Endodermal cell (in vitro differentiated cells): ENCODE measurements around the gene AKAP8. TPM values are rescaled to one million over a fixed set of nuclear protein-coding genes. Genes with fewer than 3 reads are reported as not detected.

ENCODE experiments used
- DNase-seq: peaks from one replicate; pipeline ENCODE4 v3.0.0-alpha.2; 2017
- H3K27ac ChIP-seq: 2 replicates; pipeline ENCODE4 v1.5.1; 2013; ENCODE audit warnings: mild to moderate bottlenecking, low read depth, low read length, moderate library complexity
- H3K27me3 ChIP-seq: 2 replicates; pipeline ENCODE4 v1.6.1; 2013; ENCODE audit warnings: mild to moderate bottlenecking, low read length, moderate library complexity; ENCODE audit not compliant: insufficient read depth, control insufficient read depth, poor library complexity, severe bottlenecking
- H3K36me3 ChIP-seq: 2 replicates; pipeline ENCODE4 v1.7.0; 2013; ENCODE audit warnings: mild to moderate bottlenecking, low read length, moderate library complexity; ENCODE audit not compliant: control insufficient read depth, insufficient read depth
- H3K4me1 ChIP-seq: one replicate; pipeline ENCODE4 v1.7.0; 2013; ENCODE audit warnings: low read length; ENCODE audit not compliant: control insufficient read depth, insufficient read depth
- H3K4me3 ChIP-seq: 2 replicates; pipeline ENCODE4 v1.5.1; 2013; ENCODE audit warnings: mild to moderate bottlenecking, low read length, moderate library complexity
- H3K9ac ChIP-seq: 2 replicates; pipeline ENCODE4 v1.6.1; 2013; ENCODE audit warnings: mild to moderate bottlenecking, low read length, moderate library complexity; ENCODE audit not compliant: poor library complexity, severe bottlenecking; ENCODE audit errors: extremely low read depth
- H3K9me3 ChIP-seq: 2 replicates; pipeline ENCODE4 v1.6.1; 2013; ENCODE audit warnings: mild to moderate bottlenecking, low read length, moderate library complexity; ENCODE audit not compliant: control insufficient read depth
- H3K27ac Mint-ChIP-seq: 2 replicates; pipeline ENCODE4 v1.8.0; 2020; ENCODE audit warnings: mixed read lengths
- H3K27me3 Mint-ChIP-seq: 2 replicates; pipeline ENCODE4 v1.8.0; 2021; ENCODE audit warnings: mild to moderate bottlenecking, mixed read lengths; ENCODE audit not compliant: insufficient read depth
- H3K36me3 Mint-ChIP-seq: 2 replicates; pipeline ENCODE4 v1.8.0; 2020; ENCODE audit warnings: low read depth, mixed read lengths
- H3K4me1 Mint-ChIP-seq: 2 replicates; pipeline ENCODE4 v1.8.0; 2020; ENCODE audit warnings: mixed read lengths
- H3K4me3 Mint-ChIP-seq: 2 replicates; pipeline ENCODE4 v1.8.0; 2020; ENCODE audit warnings: mild to moderate bottlenecking, moderate library complexity, mixed read lengths
- H3K9me3 Mint-ChIP-seq: 2 replicates; pipeline ENCODE4 v1.8.0; 2020; ENCODE audit warnings: mild to moderate bottlenecking, mixed read lengths
- WGBS, 2 experiments: methylation state at CpG; one replicate each; pipeline versions ENCODE4 v1.1.5 to v1.1.7; 2013; ENCODE audit warnings: missing lambda C conversion rate in 2 of 2, mixed read lengths in 1 of 2; ENCODE audit not compliant: insufficient coverage in 1 of 2, insufficient read length in 1 of 2; 5-methylcytosine and 5-hydroxymethylcytosine counted together
- total RNA-seq, 2 donors: library from RNA; stranded (reverse); fragmentation: NEBNext Ultra II Directional in 1 of 2; extraction: Animal tissue kit (Norgen Biotek cat#: 25700) in 1 of 2; gene quantifications; 2 replicates in 1 of 2; 3 replicates in 1 of 2; pipeline ENCODE4 v1.2.1, GENCODE V29; 2021
- TF ChIP-seq, protein P1 (sequence below): fragments of 200-600 bp; sonication (generic); conservative IDR thresholded peaks from 2 replicates; pipeline ENCODE4 v1.5.0; 2021; ENCODE audit warnings: antibody characterized with exemption, mild to moderate bottlenecking

Gene AKAP8
- total RNA-seq, 2 donors from 2014 or later = 34.9 to 39.6 TPM

- Mint-ChIP-seq H3K4me1 (no peaks in the 10 kb centered on the region), H3K9me3 (no peaks in the 10 kb centered on the region), H3K36me3 (peaks cover 76% of the 10 kb centered on the region), H3K27me3 (no peaks in the 10 kb centered on the region), H3K27ac (no peak overlapping the region), H3K4me3 (no peak overlapping the region)
- Histone ChIP-seq H3K4me3 (no peak overlapping the region), H3K9ac (no peak overlapping the region), H3K4me1 (no peaks in the 10 kb centered on the region), H3K36me3 (peaks cover 67% of the 10 kb centered on the region), H3K27ac (no peak overlapping the region), H3K27me3 (no peaks in the 10 kb centered on the region), H3K9me3 (no peaks in the 10 kb centered on the region)
- no peak for DNase-seq
- TF ChIP-seq, protein P1, sequence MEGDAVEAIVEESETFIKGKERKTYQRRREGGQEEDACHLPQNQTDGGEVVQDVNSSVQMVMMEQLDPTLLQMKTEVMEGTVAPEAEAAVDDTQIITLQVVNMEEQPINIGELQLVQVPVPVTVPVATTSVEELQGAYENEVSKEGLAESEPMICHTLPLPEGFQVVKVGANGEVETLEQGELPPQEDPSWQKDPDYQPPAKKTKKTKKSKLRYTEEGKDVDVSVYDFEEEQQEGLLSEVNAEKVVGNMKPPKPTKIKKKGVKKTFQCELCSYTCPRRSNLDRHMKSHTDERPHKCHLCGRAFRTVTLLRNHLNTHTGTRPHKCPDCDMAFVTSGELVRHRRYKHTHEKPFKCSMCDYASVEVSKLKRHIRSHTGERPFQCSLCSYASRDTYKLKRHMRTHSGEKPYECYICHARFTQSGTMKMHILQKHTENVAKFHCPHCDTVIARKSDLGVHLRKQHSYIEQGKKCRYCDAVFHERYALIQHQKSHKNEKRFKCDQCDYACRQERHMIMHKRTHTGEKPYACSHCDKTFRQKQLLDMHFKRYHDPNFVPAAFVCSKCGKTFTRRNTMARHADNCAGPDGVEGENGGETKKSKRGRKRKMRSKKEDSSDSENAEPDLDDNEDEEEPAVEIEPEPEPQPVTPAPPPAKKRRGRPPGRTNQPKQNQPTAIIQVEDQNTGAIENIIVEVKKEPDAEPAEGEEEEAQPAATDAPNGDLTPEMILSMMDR = no peak
Measured at GRCh38 chr19:15393963-15394362, 14.4 kb upstream of the AKAP8 start.

GRCh38 chr19:15390814-15391213, 11.2 kb upstream of the AKAP8 start:
- no peaks in the 10 kb centered on the region for H3K4me1 Mint-ChIP-seq
- no peaks in the 10 kb centered on the region for H3K9me3 ChIP-seq
- WGBS, 2 experiments = 100% methylated on average over 2 of the region's 2 CpGs
- no peak overlapping the region for H3K27ac ChIP-seq
- H3K36me3 ChIP-seq = peaks cover 55% of the 10 kb centered on the region
- no peaks in the 10 kb centered on the region for H3K27me3 ChIP-seq
- TF ChIP-seq, protein P1 = no peak
- H3K36me3 Mint-ChIP-seq = peaks cover 73% of the 10 kb centered on the region
- no peaks in the 10 kb centered on the region for H3K9me3 Mint-ChIP-seq
- H3K27me3 Mint-ChIP-seq = no peaks in the 10 kb centered on the region
- H3K4me3 Mint-ChIP-seq = no peak overlapping the region
- H3K4me1 ChIP-seq = no peaks in the 10 kb centered on the region
- no peak overlapping the region for H3K27ac Mint-ChIP-seq
- no peak overlapping the region for H3K4me3 ChIP-seq
- DNase-seq = no peak
- H3K9ac ChIP-seq = no peak overlapping the region

- Mint-ChIP-seq H3K27ac (peak overlapping the region; percentile 72), H3K36me3 (peaks cover 33% of the 10 kb centered on the region), H3K4me1 (peaks cover 24% of the 10 kb centered on the region), H3K4me3 (no peak overlapping the region), H3K9me3 (no peaks in the 10 kb centered on the region), H3K27me3 (no peaks in the 10 kb centered on the region)
- H3K9me3 ChIP-seq = no peaks in the 10 kb centered on the region
- H3K36me3 ChIP-seq = peaks cover 31% of the 10 kb centered on the region
- H3K27me3 ChIP-seq = no peaks in the 10 kb centered on the region
- H3K4me1 ChIP-seq = no peaks in the 10 kb centered on the region
- no peak overlapping the region for H3K27ac ChIP-seq
- 88% methylated on average over 6 of the region's 6 CpGs; no CpG with 5 or more reads in 1 of the 2 experiments for WGBS, 2 experiments
- H3K9ac ChIP-seq = no peak overlapping the region
- no peak for DNase-seq
- TF ChIP-seq, protein P1 = no peak
- H3K4me3 ChIP-seq = no peak overlapping the region
Measured at GRCh38 chr19:15381864-15382263, 2.3 kb upstream of the AKAP8 start.
